HG03460 (cell line): ENCODE results near the gene MYL4.

Experiments used
- ATAC-seq: cut with Tn5 transposase; IDR thresholded peaks from one replicate; pipeline ENCODE4 v1.9.1; 2021; ENCODE audit not compliant: unreplicated experiment

Gene MYL4

GRCh38 chr17:47239619-47239966 lies 30.4 kb downstream of the MYL4 start:
- no peak for ATAC-seq

GRCh38 chr17:47239967-47240651 lies 31.0 kb downstream of the MYL4 start:
- no peak for ATAC-seq

- no peak for ATAC-seq
Observed at GRCh38 chr17:47240806-47241205, 31.7 kb downstream of the MYL4 start.

- ATAC-seq, result no peak
Observed at GRCh38 chr17:47242648-47243047, 33.5 kb downstream of the MYL4 start.

GRCh38 chr17:47243737-47244598 lies 34.8 kb downstream of the MYL4 start:
- no peak for ATAC-seq

GRCh38 chr17:47244697-47245096 lies 35.5 kb downstream of the MYL4 start:
- no peak for ATAC-seq

- ATAC-seq, result no peak
Observed at GRCh38 chr17:47246120-47246519, 37.0 kb downstream of the MYL4 start.

GRCh38 chr17:47250855-47251254 lies 41.7 kb downstream of the MYL4 start:
- no peak for ATAC-seq

GRCh38 chr17:47251421-47251940 lies 42.3 kb downstream of the MYL4 start:
- ATAC-seq, result no peak

GRCh38 chr17:47252209-47252608 lies 43.1 kb downstream of the MYL4 start:
- no peak for ATAC-seq

- ATAC-seq, result no peak
Observed at GRCh38 chr17:47252766-47253512, 43.8 kb downstream of the MYL4 start.

GRCh38 chr17:47253541-47254402 lies 44.6 kb downstream of the MYL4 start, which contains the start of gene ITGB3:
TSS of gene ITGB3 (plus strand) at chr17:47253827. CDS start at chr17:47253862, 35 bp downstream.
- ATAC-seq, result peak; percentile 82

GRCh38 chr17:47254403-47254943 lies 45.3 kb downstream of the MYL4 start:
- ATAC-seq, result no peak

GRCh38 chr17:47257651-47258339 lies 48.6 kb downstream of the MYL4 start:
- no peak for ATAC-seq

- ATAC-seq, result no peak
Observed at GRCh38 chr17:47262586-47262985, 53.4 kb downstream of the MYL4 start.

GRCh38 chr17:47264166-47264565 lies 55.0 kb downstream of the MYL4 start:
- ATAC-seq, result no peak

GRCh38 chr17:47265983-47266541 lies 56.9 kb downstream of the MYL4 start:
- no peak for ATAC-seq

- no peak for ATAC-seq
Observed at GRCh38 chr17:47266782-47267181, 57.6 kb downstream of the MYL4 start.

- no peak for ATAC-seq
Observed at GRCh38 chr17:47267354-47267828, 58.2 kb downstream of the MYL4 start.
